T-helper 1 cell (primary cell): ENCODE results near the gene ALDH4A1.

Experiments used
- DNase-seq, 5 donors: peaks; one replicate each; pipeline ENCODE4 v3.0.0-alpha.2; 2012 to 2020

The ALDH4A1 gene

DNA sequence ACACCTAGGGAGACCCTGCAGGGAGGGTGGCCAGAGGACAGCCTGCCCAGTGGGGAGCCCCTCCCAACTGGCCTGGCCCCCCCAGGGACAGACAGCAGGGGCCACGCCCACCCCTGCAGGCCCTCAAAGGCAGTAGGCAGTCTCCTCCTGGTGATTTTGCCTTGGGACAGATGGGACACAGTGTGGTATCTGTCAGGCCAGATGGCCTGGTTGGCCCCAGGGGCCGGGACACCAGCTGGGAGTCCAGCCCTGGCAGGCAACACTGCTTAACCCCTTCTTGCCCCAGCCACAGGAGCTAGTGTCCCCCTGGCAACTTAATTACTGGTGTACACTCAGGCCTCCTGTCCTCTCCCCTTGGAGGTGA is 36.3 kb upstream of the ALDH4A1 start:
- DNase-seq = no peak

DNA sequence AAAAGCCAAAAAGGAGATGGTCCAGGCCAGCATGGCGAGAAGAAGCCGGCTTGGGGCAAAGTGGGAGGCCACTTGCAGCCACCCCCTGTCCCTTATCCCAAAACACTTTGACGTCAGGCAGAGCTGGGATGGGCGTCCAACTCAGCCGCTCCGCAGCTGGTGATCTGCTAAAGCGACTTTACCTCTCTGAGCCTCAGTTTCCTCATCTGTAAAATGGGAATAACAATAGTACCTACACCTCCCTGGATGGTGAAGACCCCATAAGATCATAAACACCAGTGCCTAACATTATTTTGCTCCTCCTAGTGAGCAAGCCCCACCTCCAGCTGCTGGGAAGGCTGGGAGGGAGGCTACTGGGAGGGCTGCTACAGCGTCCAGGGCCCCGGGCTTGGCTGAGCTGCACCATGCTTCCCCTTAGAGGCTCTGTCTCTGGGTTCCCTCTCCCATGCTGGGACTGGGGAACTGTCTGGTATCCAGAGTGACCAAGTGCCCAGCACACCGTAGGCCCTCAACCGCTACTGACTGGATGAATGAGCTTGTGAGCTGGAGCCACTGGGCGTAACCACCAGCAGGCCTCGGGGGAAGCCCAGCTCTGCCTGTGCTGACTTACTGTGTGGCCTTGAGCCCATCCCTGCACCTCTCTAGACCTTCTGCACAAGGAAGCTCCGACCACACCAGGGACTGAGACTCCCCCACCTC is 35.8 kb upstream of the ALDH4A1 start:
- no peak for DNase-seq

DNA sequence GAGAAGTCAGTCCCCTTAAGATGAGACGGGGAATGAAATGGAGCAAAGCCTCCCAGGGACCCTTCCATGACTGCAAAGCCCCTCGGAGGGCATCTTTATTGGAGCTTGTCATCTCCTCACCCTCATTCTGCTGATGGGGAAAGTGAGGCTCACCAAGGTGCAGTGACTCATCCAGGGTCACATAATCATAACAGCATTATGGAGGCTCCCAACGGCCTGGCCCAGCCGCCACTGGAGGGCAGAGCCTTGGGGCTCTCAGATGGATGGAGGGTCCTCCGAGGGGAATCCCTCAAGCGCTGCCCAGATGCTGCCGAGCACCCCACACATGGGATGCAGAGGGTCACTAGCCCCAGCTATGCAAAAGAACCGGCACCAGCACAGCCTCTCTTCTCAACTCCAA is 35.2 kb upstream of the ALDH4A1 start:
- DNase-seq = no peak

DNA sequence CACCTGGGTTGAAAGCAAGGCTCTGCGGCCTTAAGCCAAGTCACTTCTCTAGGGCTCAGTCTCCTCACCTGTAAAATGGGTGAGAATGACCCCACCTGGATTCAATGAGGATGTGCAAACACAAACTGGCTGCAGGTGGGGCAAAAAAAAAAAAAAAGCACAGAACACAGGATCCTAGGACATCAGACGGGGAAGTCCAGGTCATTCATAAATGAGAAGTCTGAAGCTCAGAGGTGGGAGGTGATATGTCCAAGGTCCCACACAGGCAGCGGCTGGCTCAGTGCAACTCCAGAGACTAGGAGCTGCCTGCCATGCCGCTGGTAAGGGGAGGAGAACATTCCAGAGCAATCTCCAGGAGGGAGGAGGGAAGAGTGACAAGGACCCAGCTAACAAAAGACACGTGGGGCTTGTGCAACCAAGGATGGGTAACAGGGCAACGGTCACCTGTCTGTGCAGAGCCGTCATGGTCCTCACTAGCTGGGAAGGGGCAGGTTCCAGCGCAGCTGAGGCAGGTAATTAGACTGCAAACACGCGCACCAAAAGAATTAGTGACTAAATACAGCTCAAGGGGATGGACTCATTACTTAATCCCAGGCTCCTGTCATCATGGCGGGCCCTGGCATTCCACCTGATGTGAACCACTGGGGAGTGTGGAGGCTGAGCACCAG is 34.6 kb upstream of the ALDH4A1 start:
- DNase-seq = no peak

DNA sequence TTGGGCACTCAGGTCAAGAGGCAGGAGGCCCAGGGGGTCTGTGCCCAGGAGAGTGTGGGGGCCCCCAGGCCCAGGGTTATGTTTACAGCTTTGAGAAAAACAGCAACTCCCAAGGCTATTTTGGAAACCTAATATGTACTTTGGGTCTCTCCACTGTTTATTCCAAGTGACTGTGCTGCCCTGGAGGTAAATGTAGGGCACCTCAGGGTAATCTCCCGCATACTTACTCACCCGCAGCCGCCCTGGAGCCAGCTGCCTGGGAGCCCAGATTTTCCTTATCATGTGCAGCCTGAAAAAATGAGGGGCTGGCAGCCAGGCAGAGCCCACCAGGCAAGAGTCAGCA is 34.1 kb upstream of the ALDH4A1 start:
- DNase-seq = no peak

DNA sequence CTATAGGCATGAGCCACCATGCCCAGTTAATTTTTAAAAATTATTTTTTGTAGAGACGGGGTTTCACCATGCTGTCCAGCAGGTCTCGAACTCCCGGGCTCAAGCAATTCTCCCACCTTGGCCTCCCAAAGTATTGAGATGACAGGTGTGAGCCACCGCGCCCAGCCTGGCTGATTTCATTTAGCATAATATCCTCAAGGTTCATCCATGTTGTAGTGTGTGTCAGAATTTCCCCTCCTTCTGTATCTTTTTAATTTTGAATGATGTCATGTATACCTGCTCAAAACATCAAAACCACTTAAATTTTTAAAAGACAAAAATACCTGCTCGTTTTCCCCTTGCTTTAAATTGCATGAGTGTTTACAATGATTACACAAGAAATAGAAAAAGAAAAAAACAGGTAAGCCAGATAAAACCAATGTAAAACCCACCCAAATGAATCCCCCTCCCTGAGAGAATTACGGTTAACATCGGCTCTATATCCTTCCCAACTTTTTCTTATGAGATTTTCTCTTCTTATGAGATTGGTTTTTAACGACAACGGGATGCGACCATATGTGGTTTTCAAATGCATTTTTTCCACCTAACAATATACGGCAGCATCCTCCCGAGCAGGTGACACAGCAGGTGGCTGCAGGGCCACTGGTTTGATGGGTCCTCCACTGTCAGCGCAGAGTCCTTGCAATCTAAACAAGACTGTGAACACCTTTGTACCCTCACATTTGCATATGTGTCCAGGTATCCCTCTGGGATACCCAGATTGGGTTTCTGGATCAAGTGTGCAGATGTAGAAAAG is 32.0 kb upstream of the ALDH4A1 start:
- DNase-seq = peak in 1 of 5 donors; percentile 41

DNA sequence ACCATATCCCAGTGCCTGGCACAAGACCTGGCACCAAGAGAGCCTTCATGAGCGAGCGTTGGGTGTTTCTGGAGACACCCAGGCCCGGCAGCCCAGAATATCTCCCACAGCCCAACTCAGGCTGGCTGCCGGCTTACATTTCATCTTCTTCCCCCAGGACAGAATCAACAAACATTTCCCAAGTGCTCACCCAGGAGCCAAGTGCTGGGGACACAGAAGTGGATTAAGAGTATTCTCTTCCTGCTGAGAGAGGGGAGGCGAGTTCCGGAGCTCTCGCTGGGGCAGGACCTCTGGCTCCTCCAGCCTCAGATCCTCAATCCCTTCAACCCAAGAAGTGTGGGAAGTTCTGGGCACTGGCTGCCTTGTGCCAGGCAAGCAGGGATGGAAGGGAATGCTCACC is 30.5 kb upstream of the ALDH4A1 start:
- no peak for DNase-seq

DNA sequence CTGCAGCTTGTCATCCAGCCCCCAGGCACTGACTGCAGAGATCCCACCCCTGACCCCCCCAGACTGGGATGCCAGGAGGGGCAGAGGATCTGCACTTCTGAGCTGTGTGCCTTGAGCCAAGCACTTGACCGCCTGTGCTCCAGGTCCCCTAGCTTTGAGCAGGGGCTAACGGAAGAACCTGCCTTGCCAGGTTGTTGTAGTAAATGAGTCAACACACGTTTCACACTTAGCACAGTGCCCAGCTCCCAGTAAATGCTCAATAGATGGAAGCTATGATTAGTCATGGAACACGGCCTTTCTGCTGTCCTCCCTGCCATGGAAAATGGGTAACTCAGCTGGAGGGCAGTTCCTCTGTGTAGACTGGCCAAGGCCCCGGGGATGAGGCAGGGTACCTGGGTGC is 30.0 kb upstream of the ALDH4A1 start:
- DNase-seq = no peak

DNA sequence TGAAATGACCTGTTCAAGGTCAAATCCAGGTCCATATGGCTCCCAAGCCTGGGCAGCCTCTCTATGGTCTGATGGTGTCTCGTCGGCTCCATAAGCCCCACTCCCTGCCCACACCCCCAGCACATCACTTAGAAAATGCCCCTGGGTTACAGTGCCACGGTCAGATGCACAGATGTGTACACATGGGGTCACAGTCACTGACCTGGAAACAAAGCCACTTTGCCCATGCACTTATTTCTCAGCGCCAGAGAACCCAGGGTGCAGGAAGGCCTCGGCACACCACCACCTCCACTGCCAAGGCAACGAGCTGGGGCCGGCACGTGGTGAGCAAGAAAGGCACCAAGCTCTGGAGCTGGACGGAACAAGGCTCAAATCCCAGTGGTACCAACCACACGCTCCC is 29.4 kb upstream of the ALDH4A1 start:
- DNase-seq = no peak

DNA sequence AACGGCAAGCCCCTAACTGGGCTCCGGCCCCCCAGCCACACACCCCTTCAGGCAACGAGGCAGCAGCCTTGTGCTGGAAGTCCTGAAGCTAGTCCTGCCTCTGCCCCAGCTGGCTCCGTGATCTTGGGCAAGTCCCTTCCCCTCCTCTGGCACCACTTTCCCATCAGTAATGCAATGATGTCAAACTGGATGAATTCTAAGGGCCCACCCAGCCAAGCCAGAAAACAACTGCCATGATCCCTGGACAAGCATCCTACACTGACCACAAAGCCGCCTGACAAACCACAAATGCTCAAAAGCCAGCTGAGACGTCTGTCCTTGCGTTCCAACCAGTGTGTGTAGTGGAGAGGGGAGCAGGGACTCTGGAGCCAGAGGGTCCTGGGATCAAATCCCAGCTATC is 27.3 kb upstream of the ALDH4A1 start:
- DNase-seq = no peak

DNA sequence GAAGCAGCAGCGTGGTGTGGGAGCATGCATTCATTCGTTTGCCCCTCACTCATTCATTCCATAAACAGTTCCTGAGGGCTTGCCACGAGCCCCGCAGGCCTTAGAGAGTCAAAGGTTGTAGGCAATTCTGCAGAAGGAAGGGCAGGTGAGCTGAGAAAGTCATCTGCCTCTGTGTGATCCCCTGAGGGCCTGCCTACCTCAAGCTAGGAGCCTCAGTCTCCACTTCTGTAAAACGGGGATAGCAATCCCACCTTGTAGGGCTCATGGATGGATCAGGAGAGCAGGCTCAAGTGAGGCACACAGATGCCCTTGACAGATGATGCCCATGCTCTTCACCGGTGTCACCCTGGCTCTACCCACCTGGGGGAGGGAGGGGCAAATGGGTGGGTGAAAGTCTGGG is 26.6 kb upstream of the ALDH4A1 start:
- DNase-seq = no peak

DNA sequence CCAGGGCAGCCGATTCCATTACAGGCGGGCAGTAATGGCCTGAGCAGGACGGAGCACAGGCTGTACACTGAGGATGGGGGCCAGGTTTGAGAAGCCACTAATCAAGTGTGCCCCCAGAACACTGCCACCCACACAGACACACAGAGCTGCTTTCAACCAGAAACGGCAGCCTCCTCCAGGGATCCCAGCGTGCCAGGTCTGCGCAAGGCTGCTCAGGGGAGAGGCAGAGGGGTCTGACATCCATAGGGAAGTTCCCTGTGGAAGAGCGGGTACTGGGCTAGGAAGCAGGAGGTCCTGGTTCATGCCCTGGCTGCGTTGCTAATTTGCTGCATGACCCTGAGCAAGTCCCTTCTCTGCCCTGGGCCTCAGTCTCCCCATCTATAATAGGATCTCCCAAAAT is 26.1 kb upstream of the ALDH4A1 start:
- no peak for DNase-seq

DNA sequence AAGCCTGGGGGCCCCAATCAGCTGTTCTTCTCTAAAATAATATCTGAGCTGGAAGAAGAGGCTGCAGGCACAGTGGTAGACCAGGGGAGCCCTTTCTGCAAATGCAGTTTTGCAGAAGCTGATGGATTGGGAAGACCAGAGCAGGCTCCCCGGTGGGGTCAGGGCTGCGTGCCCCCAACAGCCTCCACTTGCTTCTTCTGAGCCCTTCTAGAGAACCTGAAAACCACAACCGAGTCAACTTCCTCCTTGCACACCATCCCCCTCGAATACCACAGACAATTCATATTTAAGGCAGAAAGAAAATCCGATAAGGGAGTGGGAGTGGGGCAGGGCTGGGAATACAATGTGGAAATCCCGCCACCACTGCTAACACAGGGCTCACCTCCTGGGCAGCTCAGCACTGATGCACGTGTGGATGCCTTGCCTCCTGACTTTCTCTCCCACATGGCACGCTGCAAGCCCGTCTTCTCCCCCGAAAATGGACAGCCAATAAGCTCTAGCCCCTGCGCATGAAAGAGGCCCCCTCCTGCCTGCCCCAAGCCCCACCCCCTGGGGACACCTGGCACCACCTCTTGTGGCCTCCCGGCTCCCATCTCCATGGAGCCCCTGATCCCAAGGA is 25.4 kb upstream of the ALDH4A1 start:
- DNase-seq = peak in 2 of 5 donors; percentile 20 to 70

DNA sequence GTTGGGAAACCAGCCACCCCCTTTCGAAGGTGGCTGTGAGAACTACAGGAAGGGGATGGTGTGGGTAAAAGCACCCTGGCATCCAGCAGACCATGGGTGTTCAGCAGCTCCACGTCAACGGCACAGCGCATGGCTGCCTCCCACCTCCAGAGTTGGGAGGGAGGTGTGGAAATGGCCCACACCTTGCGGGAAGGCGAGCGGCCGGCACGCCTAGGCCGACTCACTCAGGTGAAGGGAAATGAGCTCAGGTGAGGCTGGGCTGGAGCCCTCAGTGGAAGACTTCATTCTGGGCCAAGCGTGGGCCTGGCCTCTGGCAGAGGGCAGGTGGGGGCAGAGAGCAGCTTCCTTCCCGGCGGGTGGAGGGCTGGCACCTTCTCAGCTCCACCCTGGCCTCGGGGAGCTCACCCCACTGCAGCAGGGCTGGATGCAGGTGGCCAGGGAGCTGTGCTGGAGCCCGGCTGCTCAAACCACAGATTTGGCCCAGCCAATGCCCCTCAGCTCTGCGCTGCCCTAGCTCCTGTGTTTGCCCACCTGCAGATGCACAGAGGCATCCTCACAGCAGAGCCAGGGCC is 24.8 kb upstream of the ALDH4A1 start:
- DNase-seq = peak in 4 of 5 donors; percentile 18 to 61 (median 30)

DNA sequence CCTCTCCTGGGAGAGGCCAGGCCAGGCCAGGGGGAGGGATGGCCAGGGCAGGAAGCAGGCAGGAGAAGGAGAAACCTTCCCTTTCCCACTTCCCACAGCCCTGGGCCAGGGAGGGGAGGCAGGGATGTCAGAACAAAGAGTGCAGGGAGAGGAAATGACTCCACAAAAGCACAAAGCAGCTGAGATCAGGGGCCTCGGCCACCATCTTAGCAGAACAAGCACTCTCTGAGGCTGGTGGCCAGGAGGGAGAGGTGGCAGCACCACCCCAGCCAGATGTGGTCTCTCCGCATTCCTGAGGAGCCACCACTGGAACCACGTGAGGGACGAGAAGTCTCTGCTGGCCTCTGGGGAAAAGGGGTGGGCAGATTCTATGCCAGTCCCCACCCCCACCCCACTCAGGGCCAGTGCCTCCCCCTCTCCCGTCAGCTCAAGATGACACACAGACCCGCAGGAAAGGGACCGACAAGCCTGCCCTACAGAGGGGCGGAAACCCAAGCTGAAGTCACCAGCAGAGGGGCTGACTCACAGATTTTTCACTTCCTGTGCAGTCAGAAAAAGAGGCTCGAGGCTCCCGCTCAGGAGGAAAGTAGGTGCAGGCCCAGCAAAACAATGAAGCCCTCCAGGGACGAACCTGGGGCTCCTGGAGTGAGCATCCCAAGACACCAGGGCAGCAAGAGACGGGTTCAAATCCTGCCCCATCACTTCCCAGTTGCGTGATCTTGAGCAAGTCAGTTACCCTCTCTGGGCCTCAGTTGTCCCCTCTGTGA is 24.1 kb upstream of the ALDH4A1 start:
- peak; percentile 53 to 94 (median 69) for DNase-seq

DNA sequence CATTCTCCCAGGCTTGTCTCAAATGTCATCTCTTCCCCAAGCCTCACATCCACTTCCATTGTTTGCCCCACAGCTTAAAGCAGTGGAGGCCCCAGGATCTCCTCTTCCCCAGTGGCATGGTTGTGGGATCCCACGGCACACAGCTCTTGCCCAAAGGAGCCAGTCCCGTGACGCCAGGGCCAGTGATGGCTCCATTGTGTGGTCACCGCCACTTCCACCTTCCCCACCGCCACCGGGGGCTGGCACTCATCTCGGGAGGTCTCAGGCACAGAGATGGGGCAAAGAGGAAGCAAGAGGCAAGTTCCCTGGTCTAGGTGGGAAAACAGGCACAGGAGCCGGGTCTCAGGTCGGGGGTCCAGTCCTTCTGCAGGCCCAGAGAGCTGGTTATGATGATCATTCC is 22.9 kb upstream of the ALDH4A1 start:
- DNase-seq = no peak

DNA sequence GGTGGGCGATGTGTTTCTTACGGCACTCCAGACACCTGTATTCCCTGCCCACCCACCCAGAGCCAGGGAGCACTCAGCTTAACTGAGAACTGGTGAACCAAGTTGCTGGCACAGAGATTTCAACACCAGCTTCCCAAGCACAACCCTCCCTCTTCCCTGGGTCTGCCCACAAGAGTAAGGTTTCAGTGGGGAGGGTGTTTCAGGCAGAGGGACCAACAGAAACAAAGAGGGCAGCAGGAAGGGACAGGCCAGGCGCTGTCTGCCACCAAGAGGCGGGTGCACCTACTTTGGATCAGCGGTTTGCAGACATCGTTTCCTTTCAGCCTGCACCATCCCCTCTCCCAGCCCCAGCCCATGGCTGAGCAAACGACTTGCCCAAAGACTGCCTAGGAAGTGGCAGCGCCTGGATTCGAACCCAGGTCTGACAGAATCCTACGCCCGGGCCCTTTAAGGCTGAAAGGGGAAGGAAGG is 21.9 kb upstream of the ALDH4A1 start:
- peak in 1 of 5 donors; percentile 24 for DNase-seq

DNA sequence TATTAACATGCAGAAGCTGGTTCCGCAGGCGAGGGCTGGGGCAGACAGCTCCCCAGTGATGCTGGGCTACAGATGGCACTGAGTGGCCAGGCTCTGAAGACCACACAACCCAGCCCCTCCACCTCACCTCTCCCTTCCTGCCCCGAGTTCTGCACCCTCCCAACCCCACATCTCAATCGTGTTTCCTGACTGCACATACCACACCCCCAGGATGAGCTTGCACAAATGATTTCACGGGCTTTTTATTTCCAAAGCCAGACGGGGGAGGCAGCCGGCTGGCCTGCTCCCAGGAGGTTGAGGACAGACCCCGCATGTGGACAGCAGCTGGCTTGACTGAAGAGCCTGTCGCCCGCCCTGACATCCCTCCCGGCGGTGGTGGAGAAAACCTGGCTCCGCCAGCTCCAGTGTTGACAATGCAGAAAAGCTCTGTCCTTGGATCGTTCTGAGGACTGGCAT is 21.4 kb upstream of the ALDH4A1 start:
- DNase-seq = peak in 1 of 5 donors; percentile 23

DNA sequence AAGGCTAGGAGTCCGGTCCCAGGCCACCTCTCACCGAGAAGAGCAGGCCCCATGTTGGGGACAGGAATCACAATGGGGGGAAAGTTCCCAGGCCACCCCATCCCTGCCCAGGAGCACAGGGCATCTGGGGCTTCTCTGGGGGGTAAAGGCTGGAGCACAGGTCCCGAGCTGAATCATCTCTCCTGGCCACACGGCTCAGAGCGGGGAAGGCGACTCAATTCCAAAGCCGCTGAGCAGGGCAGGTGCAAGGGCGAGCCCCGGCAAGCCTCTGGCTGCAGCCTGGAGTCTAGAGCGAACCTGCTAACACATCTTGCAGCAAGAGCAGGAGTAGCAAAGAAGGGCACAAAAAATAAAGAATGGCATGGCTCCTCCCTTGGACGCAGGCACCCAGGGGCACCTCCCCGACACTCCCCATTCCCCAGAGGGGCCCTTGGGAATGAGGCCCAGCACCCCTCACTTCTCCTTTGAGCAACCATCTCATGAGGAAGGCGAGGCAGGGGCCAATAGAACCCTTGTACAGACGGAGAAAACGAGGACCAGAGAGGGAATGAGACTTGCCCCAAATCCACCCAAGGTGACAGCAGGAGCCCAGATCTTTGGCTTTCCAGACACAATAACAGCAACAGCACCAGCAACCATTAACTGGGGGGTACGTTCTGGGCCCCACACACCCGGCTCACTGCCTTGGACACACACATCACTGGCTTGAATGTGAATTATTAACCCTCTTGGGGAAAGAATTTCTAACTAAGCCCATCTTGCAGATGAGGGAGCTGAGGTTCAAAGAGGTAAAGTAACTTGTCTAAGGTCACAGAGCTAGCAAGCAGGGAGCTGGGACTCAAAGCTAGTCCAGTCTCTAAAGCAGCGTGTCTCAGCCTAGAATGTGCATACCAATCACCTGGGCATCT is 20.7 kb upstream of the ALDH4A1 start:
- no peak for DNase-seq

DNA sequence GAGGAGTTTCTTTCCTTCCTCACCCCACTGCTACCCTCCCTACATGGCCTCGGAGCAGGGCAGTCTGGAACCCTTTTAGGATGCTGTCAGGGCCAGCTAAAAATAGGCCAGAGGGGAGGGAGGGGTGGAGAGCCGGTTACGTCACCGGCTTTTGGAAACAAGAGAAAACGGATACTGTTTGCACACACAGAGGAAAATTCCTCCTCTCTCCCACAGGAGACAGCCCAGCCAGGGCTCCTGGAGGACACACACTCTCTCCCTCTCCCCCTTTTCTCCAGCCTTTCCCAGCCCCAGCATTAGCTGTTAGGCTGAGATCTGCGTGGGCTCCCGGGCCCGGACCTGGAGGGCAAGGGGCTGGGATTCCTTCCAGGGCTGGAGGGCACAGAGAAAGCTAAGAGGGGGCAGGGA is 20.0 kb upstream of the ALDH4A1 start:
- no peak for DNase-seq
